Memory B cell (primary cell): ENCODE data around the gene HNRNPUL1.

Experiments
- ATAC-seq: fragments of 150-1000 bp; cut with Tn5 transposase; 2 replicates; pipeline ENCODE4 v1.10.0; 2021; ENCODE audit warnings: low read depth, mild to moderate bottlenecking, moderate library complexity
- DNase-seq, 2 donors: peaks; one replicate each; pipeline ENCODE4 v3.0.0; 2022; ENCODE audit warnings: low spot score in 2 of 2
- H3K27ac Mint-ChIP-seq: one replicate; pipeline ENCODE4 v1.8.0; 2022; ENCODE audit warnings: mild to moderate bottlenecking, moderate library complexity, mixed read lengths
- H3K27me3 Mint-ChIP-seq: one replicate; pipeline ENCODE4 v1.8.0; 2022; ENCODE audit warnings: mixed read lengths
- H3K36me3 Mint-ChIP-seq: one replicate; pipeline ENCODE4 v1.8.0; 2022; ENCODE audit warnings: mild to moderate bottlenecking, mixed read lengths
- H3K4me1 Mint-ChIP-seq: one replicate; pipeline ENCODE4 v1.8.0; 2022; ENCODE audit warnings: mixed read lengths
- H3K4me3 Mint-ChIP-seq: one replicate; pipeline ENCODE4 v1.8.0; 2022; ENCODE audit warnings: mild to moderate bottlenecking, moderate library complexity, mixed read lengths
- H3K9me3 Mint-ChIP-seq: one replicate; pipeline ENCODE4 v1.8.0; 2022; ENCODE audit warnings: mixed read lengths

Gene HNRNPUL1

GRCh38 chr19:41302624-41303351, 38.6 kb downstream of the HNRNPUL1 start:
- peak; percentile 65 to 66 for DNase-seq
- peaks cover 24% of the 10 kb centered on the region for H3K36me3 Mint-ChIP-seq
- H3K4me1 Mint-ChIP-seq = peaks cover 44% of the 10 kb centered on the region

DNA sequence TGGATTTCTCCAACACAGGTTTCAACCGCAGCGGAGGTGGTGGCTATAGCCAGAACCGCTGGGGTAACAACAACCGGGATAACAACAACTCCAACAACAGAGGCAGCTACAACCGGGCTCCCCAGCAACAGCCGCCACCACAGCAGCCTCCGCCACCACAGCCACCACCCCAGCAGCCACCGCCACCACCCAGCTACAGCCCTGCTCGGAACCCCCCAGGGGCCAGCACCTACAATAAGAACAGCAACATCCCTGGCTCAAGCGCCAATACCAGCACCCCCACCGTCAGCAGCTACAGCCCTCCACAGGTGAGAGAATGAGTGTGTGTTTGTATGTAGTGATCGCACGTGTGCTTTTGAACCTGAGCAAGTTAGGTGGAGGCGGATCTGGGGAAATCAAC, 39.8 kb downstream of the HNRNPUL1 start:
- H3K9me3 Mint-ChIP-seq = no peaks in the 10 kb centered on the region
- ATAC-seq (no peak), DNase-seq (no peak)
- H3K27me3 Mint-ChIP-seq = no peaks in the 10 kb centered on the region
- no peak overlapping the region for H3K4me3 Mint-ChIP-seq
- H3K27ac Mint-ChIP-seq = peak overlapping the region; percentile 100
- peaks cover 46% of the 10 kb centered on the region for H3K4me1 Mint-ChIP-seq
- peaks cover 24% of the 10 kb centered on the region for H3K36me3 Mint-ChIP-seq

More at GRCh38 chr19:41302624-41303351, 38.6 kb downstream of the HNRNPUL1 start:
- Mint-ChIP-seq H3K27me3 (no peaks in the 10 kb centered on the region), H3K9me3 (no peaks in the 10 kb centered on the region), H3K4me3 (peak overlapping the region; percentile 61), H3K27ac (peak overlapping the region; percentile 100)
- peak; percentile 62 for ATAC-seq

DNA sequence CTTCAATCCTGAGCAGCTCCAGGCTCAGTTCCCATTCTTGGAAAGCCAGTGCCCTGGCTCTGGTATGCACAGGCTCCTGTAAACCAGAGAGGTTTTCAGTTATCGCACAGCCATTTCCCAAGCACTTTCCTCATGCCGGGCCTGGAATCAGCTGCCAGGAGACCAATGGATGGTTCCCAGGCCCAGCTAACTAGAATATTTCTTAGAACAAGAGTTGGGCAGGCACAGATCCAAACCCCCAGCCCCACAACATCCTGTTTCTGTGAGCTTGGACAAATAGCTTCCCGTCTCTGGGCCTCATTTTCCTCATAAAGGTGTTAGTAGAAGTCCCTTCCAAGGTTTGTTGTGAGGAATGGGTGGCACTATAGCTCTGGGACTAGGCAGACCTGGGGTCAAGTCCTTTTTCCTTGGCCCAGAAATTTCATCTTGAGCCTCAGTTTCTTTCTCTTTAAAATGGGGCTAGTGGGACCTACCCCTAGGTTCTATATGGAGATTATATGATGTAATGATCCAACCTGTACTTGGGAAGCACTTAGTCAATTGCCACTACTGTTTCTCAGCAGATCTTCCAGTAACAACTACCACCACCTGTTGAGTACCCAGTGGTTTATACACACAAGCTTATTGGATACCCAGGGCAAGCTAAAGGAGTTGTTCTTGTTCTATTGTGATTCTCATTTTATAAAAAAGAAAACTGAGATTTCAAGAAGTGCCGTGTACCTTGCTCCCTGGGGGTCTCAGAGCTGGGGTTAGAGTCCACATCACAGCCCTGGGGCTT, 40.7 kb downstream of the HNRNPUL1 start:
- H3K27ac Mint-ChIP-seq = peak overlapping the region; percentile 100
- H3K9me3 Mint-ChIP-seq = no peaks in the 10 kb centered on the region
- peaks cover 47% of the 10 kb centered on the region for H3K4me1 Mint-ChIP-seq
- DNase-seq (no peak), ATAC-seq (no peak)
- no peaks in the 10 kb centered on the region for H3K27me3 Mint-ChIP-seq
- no peak overlapping the region for H3K4me3 Mint-ChIP-seq
- peaks cover 24% of the 10 kb centered on the region for H3K36me3 Mint-ChIP-seq

DNA sequence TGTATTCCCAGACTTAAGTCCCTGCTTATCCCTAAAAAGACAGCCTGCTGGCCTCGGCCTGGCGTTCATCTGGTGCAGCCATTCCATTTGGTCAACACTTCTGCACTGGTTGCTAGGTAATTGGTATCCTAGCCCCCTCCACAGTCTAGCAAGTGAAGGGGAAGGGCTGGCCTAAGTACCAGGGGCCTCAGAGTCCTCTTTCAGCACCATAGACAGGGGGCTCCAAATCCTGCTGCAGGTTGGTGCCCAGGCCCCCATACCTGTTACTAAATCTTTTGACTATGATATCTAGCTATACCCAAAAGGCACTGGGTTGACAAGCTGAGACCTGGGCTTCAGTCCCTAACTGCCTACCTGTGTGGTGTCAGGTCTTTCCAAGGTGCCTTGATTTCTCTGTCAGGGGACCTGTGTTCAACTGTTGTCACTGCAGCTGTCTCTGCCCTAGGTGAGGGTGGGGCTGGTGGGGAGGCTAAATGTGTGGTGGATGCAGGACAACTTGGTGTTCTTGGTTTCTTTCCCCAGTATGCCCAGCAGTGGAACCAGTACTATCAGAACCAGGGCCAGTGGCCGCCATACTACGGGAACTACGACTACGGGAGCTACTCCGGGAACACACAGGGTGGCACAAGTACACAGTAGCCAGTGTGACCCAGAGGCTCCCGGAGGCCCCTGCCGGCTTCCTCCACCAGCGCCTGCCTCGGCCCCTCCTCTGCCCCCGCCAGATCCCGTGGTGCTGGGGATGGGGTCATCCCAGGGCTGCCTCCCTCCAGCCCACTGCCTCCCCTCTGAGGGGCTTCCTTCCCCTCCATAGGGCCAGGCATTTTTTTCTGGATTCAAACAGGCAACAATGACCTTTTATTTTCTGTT, 42.0 kb downstream of the HNRNPUL1 start:
- Mint-ChIP-seq H3K9me3 (no peaks in the 10 kb centered on the region), H3K4me3 (no peak overlapping the region), H3K27ac (peak overlapping the region; percentile 100), H3K4me1 (peaks cover 45% of the 10 kb centered on the region), H3K36me3 (peaks cover 24% of the 10 kb centered on the region), H3K27me3 (no peaks in the 10 kb centered on the region)
- no peak for DNase-seq
- ATAC-seq = no peak

DNA sequence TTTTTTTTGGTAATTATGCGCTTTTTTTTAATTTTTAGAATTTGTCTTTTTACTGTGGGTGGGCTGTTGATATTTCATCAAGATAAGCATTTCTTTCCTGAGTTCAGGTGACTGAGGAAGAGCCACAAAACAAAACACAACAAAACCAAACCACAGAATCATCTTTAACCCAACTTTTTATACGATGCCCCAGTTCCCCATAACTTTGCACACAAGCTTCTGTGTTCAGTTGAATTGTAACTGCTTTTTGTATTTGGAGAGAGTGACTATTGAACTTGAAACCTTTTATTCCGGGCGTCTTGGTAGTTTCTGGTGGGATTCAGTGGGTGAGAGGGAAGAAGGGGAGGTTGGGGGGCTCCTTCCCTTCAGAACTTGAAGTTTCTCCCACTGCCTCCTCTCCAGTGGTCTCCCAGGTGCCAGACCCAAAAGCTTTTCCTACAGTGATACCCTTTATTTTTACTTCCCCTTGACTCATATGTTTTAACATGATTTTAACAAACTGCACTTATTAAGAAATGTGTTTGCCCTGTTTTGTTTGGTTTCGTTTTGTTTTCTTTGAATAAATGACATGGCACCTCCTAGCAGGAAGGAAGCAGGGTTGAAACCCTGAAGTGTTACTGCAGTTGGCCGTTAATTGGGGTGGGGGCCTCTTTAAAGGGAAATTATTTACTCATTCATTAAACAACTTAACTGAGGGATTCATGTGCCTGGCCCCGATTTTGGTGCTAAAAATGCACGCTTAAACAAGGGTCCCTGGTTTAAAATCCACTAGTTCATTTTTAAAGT, 43.1 kb downstream of the HNRNPUL1 start:
- no peaks in the 10 kb centered on the region for H3K9me3 Mint-ChIP-seq
- no peak for DNase-seq
- no peak for ATAC-seq

DNA sequence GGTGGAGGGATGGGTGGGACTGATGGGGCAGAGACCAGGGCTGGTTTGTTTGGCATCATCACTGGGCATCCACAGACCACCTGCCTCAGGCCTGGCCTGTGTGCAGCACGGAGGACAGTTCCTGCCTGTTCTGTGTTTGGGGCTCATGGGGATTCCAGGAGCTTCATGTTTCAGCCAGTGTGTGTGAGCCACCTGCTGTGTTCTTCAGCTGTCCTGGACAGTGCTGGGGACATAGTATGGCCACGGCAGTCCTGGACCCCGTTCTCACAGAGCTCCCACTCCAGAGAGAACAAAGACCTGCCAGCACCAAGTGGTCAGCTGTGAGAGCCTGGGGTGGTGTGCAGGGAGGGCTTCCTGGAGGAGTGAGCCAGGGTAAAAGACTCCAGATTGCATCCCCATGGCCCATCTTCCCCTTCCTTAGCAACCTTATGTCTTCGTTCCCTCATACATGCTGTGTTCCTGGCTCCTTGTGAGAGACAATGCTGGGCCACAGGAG, 43.8 kb downstream of the HNRNPUL1 start:
- no peak for DNase-seq
- peak; percentile 5 for ATAC-seq
- Mint-ChIP-seq H3K9me3 (no peaks in the 10 kb centered on the region), H3K36me3 (peaks cover 17% of the 10 kb centered on the region), H3K4me3 (peak overlapping the region; percentile 96), H3K4me1 (peaks cover 44% of the 10 kb centered on the region), H3K27ac (peak overlapping the region; percentile 100), H3K27me3 (no peaks in the 10 kb centered on the region)

More for the DNA sequence above, 43.1 kb downstream of the HNRNPUL1 start:
- H3K36me3 Mint-ChIP-seq = peaks cover 20% of the 10 kb centered on the region
- H3K4me1 Mint-ChIP-seq = peaks cover 45% of the 10 kb centered on the region
- peak overlapping the region; percentile 100 for H3K27ac Mint-ChIP-seq
- no peaks in the 10 kb centered on the region for H3K27me3 Mint-ChIP-seq
- H3K4me3 Mint-ChIP-seq = peak overlapping the region; percentile 40

GRCh38 chr19:41308450-41309179, 44.4 kb downstream of the HNRNPUL1 start:
- Mint-ChIP-seq H3K4me3 (peak overlapping the region; percentile 96), H3K27me3 (no peaks in the 10 kb centered on the region), H3K27ac (peak overlapping the region; percentile 100), H3K9me3 (no peaks in the 10 kb centered on the region), H3K36me3 (peaks cover 23% of the 10 kb centered on the region), H3K4me1 (peaks cover 49% of the 10 kb centered on the region)
- peak; percentile 71 for ATAC-seq
- DNase-seq = peak; percentile 96 to 99

DNA sequence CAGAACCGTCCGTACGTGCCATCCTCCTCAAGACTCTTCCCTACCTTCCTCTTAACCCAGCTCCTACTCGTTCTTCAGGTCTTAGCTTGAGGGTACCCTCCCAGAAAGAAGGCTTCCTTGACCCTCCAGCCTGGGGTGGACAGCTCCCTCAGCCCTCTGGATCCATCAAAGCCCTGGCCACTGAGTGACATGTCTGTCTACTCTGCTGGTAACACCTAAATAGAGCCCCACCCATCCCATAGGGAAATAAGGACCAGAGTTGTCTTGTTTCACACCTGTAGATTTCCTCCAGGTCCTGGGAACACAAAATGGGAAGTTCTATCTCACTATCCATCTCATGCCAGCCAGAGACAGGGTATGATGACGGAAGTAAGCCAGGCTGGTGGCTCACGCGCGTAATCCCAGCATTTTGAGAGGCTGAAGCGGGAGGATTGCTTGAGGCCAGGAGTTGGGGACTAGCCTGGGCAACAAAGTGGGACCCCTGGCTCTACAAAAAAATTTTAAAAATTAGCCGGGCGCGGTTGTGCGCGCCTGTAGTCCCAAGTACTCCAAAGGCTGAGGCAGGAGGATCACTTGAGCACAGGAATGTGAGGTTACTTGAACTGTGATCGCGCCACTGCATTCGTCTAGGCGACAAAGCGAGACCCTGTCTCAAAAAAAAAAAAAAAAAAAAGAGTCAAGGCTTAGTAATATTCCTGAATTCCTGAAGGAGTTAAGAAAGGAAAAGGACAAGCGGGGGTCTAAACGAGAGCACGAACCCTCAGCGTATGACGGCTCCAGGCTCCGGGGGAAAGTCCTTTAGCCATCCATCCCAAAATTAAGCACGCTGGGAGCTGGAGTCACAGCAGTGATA, 45.2 kb downstream of the HNRNPUL1 start:
- H3K4me3 Mint-ChIP-seq = peak overlapping the region; percentile 96
- H3K9me3 Mint-ChIP-seq = no peaks in the 10 kb centered on the region
- peaks cover 18% of the 10 kb centered on the region for H3K36me3 Mint-ChIP-seq
- DNase-seq = no peak
- H3K27ac Mint-ChIP-seq = peak overlapping the region; percentile 100
- H3K27me3 Mint-ChIP-seq = no peaks in the 10 kb centered on the region
- no peak for ATAC-seq
- H3K4me1 Mint-ChIP-seq = peaks cover 47% of the 10 kb centered on the region

DNA sequence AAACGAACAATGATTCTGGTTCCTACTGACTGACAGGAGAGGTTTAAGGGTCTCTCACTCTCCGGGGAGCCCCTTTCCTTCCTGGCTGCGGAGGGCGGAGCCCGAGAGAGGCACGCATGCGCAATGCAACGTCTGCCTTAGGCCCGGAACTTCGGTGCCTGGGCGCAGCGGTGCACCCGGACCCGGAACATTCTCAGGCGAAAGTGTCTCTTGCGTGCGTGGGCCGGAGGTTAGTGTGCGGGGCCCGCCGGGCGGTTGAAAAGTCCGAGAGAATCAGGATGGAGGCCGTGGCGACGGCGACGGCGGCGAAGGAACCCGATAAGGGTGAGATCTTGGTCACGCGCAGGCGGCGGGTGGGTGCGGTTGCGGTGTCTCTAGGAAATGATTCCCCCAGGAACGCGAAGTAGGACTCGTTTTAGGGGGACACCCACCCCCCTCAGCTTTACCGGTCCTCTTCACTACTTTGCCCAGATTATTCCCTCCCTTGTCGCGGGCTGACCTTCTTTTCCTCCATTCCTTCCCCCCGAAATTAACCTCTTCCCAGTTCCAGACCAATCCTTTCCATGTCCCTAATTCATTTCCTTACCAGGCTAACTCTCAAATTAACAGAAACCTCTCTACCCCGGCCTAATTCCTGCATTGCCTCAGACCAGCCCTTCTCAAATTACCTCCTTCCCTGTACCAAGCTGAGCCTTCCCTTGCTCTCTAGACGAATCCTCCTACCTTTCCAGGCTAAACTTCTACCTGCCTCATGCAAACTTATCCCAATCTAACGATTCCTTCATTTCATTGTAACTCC, 46.1 kb downstream of the HNRNPUL1 start, which contains the start of gene CCDC97:
Gene CCDC97, plus strand, starts transcription at position 140 of the 799 bp plus-strand sequence. Its CDS starts 139 bp downstream, at position 279.
- Mint-ChIP-seq H3K36me3 (peaks cover 16% of the 10 kb centered on the region), H3K9me3 (no peaks in the 10 kb centered on the region), H3K27ac (peak within 1 kb of the TSS; percentile 100), H3K4me3 (peak within 1 kb of the TSS; percentile 96), H3K4me1 (peaks cover 47% of the 10 kb centered on the region), H3K27me3 (no peaks in the 10 kb centered on the region)
- ATAC-seq (peak; percentile 68), DNase-seq (peak; percentile 92 to 93)

GRCh38 chr19:41311072-41311471, 46.9 kb downstream of the HNRNPUL1 start:
- no peak overlapping the region for H3K4me3 Mint-ChIP-seq
- H3K4me1 Mint-ChIP-seq = peaks cover 47% of the 10 kb centered on the region
- DNase-seq (no peak), ATAC-seq (no peak)
- no peaks in the 10 kb centered on the region for H3K9me3 Mint-ChIP-seq
- H3K27me3 Mint-ChIP-seq = no peaks in the 10 kb centered on the region
- H3K27ac Mint-ChIP-seq = peak overlapping the region; percentile 100
- H3K36me3 Mint-ChIP-seq = peaks cover 15% of the 10 kb centered on the region

DNA sequence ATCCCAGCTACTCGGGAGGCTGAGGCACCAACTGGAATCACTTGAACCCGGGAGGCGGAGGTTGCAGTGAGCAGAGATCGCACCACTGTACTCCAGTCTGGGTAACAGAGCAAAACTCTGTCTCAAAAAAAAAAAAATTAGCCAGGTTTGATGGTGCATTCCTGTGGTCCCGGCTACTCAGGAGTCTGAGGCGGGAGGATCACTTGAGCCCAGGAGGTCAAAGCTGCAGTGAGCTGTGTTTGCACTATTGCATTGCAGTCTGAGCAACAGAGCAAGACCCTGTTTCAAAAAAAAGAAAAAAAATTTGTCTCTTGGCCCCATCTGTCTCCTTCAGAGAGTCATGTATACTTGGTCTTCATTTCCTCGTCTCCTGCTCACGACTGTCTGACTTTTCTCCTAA, 47.4 kb downstream of the HNRNPUL1 start:
- H3K27me3 Mint-ChIP-seq = no peaks in the 10 kb centered on the region

More for the DNA sequence above, 47.4 kb downstream of the HNRNPUL1 start:
- Mint-ChIP-seq H3K27ac (no peak overlapping the region), H3K4me3 (peak overlapping the region; percentile 55), H3K9me3 (no peaks in the 10 kb centered on the region), H3K4me1 (peaks cover 47% of the 10 kb centered on the region), H3K36me3 (peaks cover 19% of the 10 kb centered on the region)
- DNase-seq (no peak), ATAC-seq (no peak)
